ENCODE results near the gene TTC39B.
"Not testable (repeated sequence)": the region's sequence is repeated elsewhere in the genome, so short reads cannot be mapped to it uniquely, and the experiment has no call there.

Gene TTC39B

GRCh38 chr9:15264918-15265317 is 42.1 kb downstream of the TTC39B start:
- no peak for DNase-seq (ENCODE audit: low read depth)

GRCh38 chr9:15262581-15262980 is 44.4 kb downstream of the TTC39B start:
- DNase-seq (ENCODE audit: low read depth) = no peak

GRCh38 chr9:15256426-15256825 is 50.6 kb downstream of the TTC39B start:
- no peak for DNase-seq (ENCODE audit: low read depth)

- DNase-seq (ENCODE audit: low read depth) = no peak
Measured at GRCh38 chr9:15253786-15254185, 53.2 kb downstream of the TTC39B start.

GRCh38 chr9:15253197-15253596 is 53.8 kb downstream of the TTC39B start:
- no peak for DNase-seq (ENCODE audit: low read depth)

- no peak for DNase-seq (ENCODE audit: low read depth)
Measured at GRCh38 chr9:15249981-15250380, 57.0 kb downstream of the TTC39B start.

GRCh38 chr9:15249042-15249818 is 57.8 kb downstream of the TTC39B start:
- no peak for DNase-seq (ENCODE audit: low read depth)

GRCh38 chr9:15248621-15249020 is 58.4 kb downstream of the TTC39B start:
- no peak for DNase-seq (ENCODE audit: low read depth)

GRCh38 chr9:15248081-15248480 is 58.9 kb downstream of the TTC39B start:
- DNase-seq (ENCODE audit: low read depth) = no peak

GRCh38 chr9:15246708-15247107 is 60.3 kb downstream of the TTC39B start:
- no peak for DNase-seq (ENCODE audit: low read depth)

GRCh38 chr9:15246243-15246642 is 60.8 kb downstream of the TTC39B start:
- DNase-seq (ENCODE audit: low read depth) = no peak

GRCh38 chr9:15244001-15244441 is 63.0 kb downstream of the TTC39B start:
- no peak for DNase-seq (ENCODE audit: low read depth)

- no peak for DNase-seq (ENCODE audit: low read depth)
Measured at GRCh38 chr9:15243081-15243480, 63.9 kb downstream of the TTC39B start.

GRCh38 chr9:15240927-15241326 is 66.1 kb downstream of the TTC39B start:
- DNase-seq (ENCODE audit: low read depth) = no peak

- no peak for DNase-seq (ENCODE audit: low read depth)
Measured at GRCh38 chr9:15239816-15240215, 67.2 kb downstream of the TTC39B start.

- no peak for DNase-seq (ENCODE audit: low read depth)
Measured at GRCh38 chr9:15238646-15239045, 68.4 kb downstream of the TTC39B start.

GRCh38 chr9:15235658-15236057 is 71.4 kb downstream of the TTC39B start:
- DNase-seq (ENCODE audit: low read depth) = no peak

GRCh38 chr9:15233941-15234490 is 73.0 kb downstream of the TTC39B start:
- DNase-seq (ENCODE audit: low read depth) = not testable (repeated sequence)

- not testable (repeated sequence) for DNase-seq (ENCODE audit: low read depth)
Measured at GRCh38 chr9:15232706-15233280, 74.2 kb downstream of the TTC39B start.

GRCh38 chr9:15231788-15232635 is 75.0 kb downstream of the TTC39B start:
- DNase-seq (ENCODE audit: low read depth) = no peak

- DNase-seq (ENCODE audit: low read depth) = no peak
Measured at GRCh38 chr9:15229409-15229808, 77.6 kb downstream of the TTC39B start.

- no peak for DNase-seq (ENCODE audit: low read depth)
Measured at GRCh38 chr9:15227491-15227890, 79.5 kb downstream of the TTC39B start.

Measured in stimulated activated CD4-positive, alpha-beta T cell treated with anti-CD3 and anti-CD28 coated beads, Interleukin-2, amount 100 ng/mL, for 4 hours (primary cell).